ENCODE measurements around the gene SPATA45.

The SPATA45 gene

DNA sequence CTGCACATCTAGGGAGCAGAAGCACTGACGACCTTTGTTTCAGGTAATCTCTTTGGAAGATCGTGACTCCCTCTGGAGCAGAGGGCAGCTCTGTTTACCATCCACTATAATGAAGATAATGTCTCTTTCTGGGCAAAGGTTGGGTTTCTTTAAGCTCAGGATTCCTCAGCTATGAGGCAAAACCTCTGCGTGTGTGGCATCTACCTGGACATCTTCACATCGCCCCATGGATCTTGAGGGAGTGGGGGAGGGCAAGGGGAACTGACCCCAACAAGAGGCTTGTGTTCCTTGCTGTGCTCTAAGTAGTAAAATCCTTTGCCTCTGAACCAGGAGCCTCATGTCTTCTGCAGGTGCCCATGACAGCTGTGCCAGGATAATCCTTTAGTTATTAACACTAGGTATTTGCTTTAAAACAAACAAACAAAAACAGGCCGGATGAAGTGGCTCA lies 19.6 kb downstream of the SPATA45 start:
- no peak for DNase-seq

DNA sequence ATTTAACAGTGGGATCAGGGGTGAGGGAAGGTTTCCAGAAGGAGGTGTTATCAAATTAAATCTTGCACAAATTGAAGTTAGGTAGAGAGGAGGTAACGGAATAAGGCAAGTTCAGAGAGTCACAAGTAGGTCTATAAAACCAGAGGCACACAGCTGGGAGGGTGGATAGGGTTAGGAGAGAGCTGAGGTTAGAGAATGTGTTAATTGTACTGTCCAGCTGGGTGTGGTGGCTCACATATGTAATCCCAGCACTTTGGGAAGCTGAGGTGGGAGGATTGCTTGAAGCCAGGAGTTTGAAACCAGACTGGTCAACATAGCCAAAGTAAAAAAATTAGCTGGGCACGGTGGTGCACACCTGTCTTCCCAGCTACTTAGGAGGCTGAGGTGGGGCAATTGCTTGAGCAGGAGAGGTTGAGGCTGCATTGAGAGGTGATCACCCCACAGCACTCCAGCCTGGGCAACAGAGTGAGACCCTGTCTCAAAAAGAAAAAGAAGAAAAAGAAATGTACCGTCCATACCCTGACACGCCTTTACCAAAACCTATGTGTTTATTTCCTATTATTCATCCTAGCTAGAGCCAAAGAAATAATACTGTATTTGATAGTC lies 20.2 kb downstream of the SPATA45 start:
- DNase-seq, result no peak

DNA sequence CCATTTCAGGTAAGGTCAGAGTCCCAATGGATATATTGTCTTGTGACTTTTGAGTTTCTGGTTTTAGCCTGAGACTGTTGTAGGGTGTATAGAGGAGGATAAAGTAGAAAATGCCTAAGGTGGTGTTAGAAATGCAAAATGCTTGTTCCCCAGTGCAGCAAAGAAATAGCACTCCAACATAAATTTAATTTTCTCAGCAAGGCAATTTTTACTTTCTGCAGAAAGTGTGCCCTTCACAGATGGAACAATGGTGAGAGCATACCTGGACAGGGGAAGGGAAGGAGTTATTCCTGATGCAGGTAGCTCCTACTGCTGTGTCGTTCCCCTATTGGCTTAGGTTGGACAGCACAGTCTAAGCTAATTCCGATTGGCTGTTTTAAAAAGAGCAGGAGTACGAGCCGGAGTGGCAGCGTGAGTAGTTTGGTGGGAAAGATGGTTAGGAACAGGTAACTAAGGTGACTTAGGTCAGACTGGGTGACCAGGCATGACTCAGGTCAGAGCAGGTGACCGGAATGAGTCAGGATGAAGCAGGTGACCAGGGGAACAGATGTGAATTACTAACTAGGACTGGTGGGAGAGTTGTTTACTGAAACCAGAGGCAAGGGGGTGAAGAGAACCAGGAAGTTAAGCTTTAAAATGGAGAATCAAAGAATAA lies 21.5 kb downstream of the SPATA45 start:
- no peak for DNase-seq

DNA sequence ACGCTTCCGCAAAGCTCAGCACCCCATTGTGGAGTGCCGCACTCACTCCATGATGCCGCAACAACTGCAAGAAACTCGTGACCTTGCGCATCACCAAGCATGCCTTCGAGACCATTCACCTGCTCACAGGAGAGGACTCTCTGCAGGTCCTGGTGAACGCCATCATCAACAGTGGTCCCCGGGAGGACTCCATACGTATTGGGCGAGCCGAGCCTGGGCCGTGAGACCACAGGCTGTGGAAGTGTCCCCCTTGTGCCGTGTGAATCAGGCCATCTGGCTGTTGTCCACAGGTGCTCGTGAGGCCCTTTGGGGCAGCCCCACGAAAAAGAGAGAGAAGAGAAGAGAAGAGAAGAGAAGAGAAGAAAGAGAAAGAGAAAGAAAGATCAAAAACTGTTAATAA lies 23.2 kb downstream of the SPATA45 start:
- DNase-seq, result no peak

DNA sequence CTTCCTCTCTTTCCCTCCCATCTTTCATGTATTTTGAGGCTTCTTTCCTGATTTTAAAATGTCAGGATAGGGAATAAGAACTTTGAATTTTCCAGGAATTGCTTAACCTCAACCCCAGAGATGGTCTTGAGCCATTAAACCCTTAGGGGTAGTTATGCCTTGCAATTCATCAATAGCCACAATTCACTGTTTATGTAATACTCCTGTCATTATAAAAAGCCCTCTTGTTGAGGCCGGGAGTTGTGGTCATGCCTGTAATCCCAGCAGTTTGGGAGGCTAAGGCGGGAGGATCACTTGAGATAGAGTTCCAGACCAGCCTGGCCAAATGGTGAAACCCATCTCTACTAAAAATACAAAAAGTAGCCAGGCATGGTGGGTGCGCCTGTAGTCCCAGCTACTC lies 24.5 kb downstream of the SPATA45 start:
- DNase-seq, result no peak

- DNase-seq, result no peak
Measured at GRCh38 chr1:212820969-212821368, 26.5 kb downstream of the SPATA45 start.

DNA sequence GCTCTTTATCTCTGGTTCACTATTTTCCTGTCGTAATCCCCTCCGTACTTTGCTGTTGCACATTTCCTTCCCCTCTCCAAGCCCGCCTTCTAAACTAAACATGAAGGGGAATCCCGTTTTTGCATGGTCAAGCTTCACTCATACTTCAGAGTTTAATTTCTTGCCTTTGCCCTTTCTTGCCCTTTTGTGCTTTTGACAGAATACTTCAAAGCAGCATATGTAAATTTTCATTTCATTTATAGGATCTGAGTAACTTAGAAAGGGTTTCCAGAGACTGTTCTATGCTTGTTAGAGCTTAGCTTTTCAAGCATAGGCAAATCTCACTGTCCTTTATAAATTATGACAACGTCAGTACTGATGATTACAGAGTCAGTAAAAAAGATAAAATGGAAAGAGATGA lies 27.7 kb downstream of the SPATA45 start:
- peak in 1 of 2 experiments; percentile 37 for DNase-seq

DNA sequence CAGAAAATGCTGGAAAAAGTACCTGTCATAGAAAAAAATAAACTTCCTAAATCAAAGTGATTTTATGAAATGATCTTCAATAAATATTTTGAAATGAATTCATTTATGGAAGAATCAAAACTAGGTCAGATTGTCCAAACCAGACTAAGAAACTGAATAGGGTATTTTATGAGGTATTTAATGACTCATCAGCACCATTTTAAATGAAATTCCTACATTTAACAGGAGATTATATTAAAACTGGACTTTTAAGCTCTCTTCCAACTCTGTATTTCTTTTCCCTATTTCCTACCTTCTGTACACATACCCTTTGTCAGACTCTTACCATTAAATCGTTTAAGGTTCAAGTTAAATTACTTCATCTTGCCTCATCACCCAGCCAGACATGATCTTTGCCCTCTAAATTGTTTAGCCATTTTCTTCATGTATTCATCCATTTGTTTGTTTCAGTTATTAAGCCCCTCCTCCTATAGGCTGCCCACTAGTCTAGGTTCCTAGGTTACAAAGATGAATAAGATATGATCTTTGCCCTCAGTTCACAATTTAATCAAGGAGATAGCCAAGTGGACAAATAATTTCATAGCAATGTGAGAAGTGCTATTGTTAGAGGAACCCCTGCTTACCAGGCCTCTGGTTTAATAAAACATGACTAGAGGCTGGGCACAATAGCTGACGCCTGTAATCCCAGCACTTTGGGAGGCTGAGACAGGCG lies 30.7 kb downstream of the SPATA45 start:
- DNase-seq, result no peak

GRCh38 chr1:212814537-212815334 lies 32.7 kb downstream of the SPATA45 start:
- DNase-seq, result peak in 1 of 2 experiments; percentile 14

DNA sequence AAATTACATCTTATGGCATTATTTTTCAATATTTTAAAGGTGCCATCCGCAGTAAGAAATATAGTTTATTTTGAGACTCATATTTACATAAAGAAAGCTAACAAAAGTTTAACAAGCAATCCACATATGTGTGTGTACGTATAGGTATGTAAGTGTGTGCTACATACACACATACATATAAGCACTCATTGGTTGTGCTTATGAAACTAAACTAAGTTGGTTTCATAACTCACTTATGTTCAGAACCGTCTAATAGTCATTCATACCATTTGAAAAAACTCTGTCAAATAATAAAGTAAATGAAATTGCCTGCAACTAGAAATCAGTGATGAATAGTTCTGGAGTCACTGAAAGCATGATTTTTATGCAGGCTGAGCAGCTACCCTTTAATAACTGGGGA lies 41.7 kb downstream of the SPATA45 start:
- DNase-seq, result no peak

GRCh38 chr1:212797681-212798080 lies 49.8 kb downstream of the SPATA45 start:
- no peak for DNase-seq

GRCh38 chr1:212794561-212795014 lies 52.9 kb downstream of the SPATA45 start:
- peak; percentile 90 to 92 for DNase-seq

DNA sequence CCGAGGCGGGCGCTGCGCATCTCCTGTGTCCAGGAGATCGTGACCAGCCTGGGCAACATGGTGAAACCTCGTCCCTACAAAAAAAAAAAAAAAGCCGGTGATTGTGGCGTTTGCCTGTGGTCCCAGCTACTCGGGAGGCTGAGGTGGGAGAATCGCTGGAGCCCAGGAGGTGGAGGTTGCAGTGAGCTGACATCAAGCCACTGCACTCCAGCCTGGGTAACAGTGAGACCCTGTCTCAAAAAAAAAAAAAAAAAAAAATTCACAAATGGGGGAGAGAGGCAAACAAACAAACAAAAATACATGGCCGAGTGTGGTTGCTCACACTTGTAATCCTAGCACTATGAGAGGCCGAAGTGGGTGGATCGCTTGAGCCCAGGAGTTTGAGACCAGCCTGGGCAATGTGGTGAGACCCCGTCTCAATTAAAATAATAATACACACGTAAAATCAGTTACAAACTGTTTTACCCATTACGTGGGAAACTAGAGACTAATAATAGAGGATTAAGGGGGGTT lies 55.0 kb downstream of the SPATA45 start:
- DNase-seq, result no peak

GRCh38 chr1:212791676-212792395 lies 55.6 kb downstream of the SPATA45 start, which contains the start of the genes NSL1 and TATDN3:
Gene NSL1 (minus strand): TSS chr1:212791777. CDS start chr1:212791763, 14 bp downstream.
Gene TATDN3 (plus strand): TSS chr1:212791894. CDS start chr1:212791922, 28 bp downstream.
- peak; percentile 83 to 87 for DNase-seq

GRCh38 chr1:212791261-212791675 lies 56.2 kb downstream of the SPATA45 start:
- DNase-seq, result peak; percentile 72 to 79

DNA sequence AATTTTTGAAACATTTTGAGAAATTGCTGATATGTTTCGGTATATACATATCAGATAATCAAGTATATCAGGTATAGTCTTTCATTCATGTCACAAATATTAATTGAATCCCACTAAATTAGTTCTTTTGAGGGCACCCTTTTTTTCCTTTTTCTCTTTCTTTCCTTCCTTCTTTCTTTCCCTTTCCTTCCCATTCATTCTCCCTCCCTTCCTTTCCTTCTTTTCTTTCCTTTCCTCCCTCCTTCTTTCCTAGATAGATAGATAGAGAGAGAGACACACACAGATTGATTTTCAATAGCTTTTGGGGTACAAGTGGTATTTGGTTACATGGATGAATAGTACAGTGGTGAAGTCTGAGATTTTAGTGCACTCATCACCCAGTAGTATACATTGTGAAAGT lies 61.6 kb downstream of the SPATA45 start:
- no peak for DNase-seq

DNA sequence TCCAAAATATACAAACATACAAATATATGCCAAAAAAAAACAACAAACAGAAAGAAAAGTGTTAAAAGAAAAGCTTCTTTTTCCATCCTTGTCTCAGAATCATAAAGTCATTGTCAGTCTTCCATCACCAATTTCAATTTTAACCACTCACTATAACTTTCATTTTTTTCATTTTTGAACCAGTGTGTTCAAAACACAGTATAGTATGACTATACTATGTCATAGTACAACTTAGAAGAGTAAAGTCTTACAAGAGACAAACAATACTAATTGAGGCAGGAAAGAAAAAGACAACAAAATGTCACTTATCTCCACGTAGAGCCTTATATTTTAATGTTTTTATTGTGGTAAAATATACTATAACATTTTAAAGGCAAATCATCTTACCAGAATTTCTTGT lies 63.5 kb downstream of the SPATA45 start:
- no peak for DNase-seq

DNA sequence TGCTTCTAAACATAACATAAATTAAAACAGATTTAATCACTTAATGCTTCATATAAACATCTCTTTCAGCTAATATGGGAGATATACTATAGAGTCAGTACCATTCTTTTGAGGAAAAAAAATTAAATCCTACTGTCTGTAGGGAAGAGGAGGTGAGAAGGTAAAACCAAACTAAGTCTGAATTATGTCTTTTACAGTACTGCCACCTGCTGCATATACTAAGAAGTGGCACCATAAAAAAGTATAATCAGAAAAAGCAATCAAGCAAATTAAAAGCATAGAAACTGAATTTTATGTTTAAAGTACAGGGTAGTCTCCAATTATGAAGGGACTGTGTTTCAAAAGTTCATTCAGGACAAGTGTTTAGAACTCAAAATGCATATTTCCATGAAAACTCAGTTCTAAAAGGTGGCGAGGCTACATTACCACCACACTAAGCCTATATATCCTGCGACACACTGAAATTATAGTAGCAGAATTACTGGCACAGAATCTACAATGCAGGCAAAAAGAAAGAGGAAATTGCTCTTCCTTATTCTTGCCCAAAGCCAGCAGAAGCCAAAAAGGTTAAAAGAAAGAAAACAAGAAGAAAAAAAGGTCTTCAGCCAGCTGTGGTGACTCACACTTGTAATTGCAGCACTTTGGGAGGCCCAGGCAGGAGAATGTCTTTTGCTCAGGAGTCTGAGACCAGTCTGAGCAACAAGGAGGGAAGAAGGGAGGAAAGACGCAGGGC lies 64.9 kb downstream of the SPATA45 start:
- DNase-seq, result peak; percentile 58 to 67

GRCh38 chr1:212781225-212781624 lies 66.2 kb downstream of the SPATA45 start:
- no peak for DNase-seq

GRCh38 chr1:212780759-212781158 lies 66.7 kb downstream of the SPATA45 start:
- no peak for DNase-seq
